B cell (primary cell): ENCODE data around the gene IPCEF1. TPM values are rescaled to one million over a fixed set of nuclear protein-coding genes. Genes with fewer than 3 reads are reported as not detected.

Experiments
- ATAC-seq: fragments of 200-7000 bp; cut with Tn5 transposase; one replicate; pipeline ENCODE4 v1.10.0; 2021; ENCODE audit warnings: low read depth, mild to moderate bottlenecking, moderate number of reproducible peaks, moderate library complexity
- CTCF ChIA-PET: fragments of 350-600 bp; sonication (Branson Sonifier 250); formaldehyde crosslinking; loops from one replicate; lab custom pipeline; 2021; ENCODE audit warnings: antibody characterized with exemption, inconsistent platforms; lab: Charles Lee
- POLR2A ChIA-PET: fragments of 350-600 bp; sonication (Branson Sonifier 250); formaldehyde crosslinking; loops from one replicate; lab custom pipeline; 2021; ENCODE audit warnings: antibody characterized with exemption; lab: Charles Lee
- DNase-seq: peaks from one replicate; pipeline ENCODE4 v3.0.0; 2013
- H2AFZ ChIP-seq: 2 replicates; pipeline ENCODE4 v1.6.1; 2012; ENCODE audit warnings: mild to moderate bottlenecking, low read depth, low read length; ENCODE audit not compliant: insufficient read depth, poor library complexity, severe bottlenecking
- H3K27ac ChIP-seq, 2 donors: 1 replicate in 1 of 2; 2 replicates in 1 of 2; pipeline ENCODE4 v1.5.1; 2012 to 2013; ENCODE audit warnings: low read length in 2 of 2, mild to moderate bottlenecking in 2 of 2, moderate library complexity in 1 of 2
- H3K27me3 ChIP-seq, 4 experiments: fragments of 200-600 bp in 1 of 4; sonication (generic) in 1 of 4; replicated peaks in 1 of 4; 1 replicate in 2 of 4; 2 replicates in 2 of 4; pipeline versions ENCODE4 v1.6.1 to v1.7.0; 2013 to 2016; ENCODE audit warnings: low read length in 3 of 4, mild to moderate bottlenecking in 2 of 4, mixed read lengths in 1 of 4, moderate library complexity in 1 of 4; ENCODE audit not compliant: insufficient read depth in 4 of 4, control insufficient read depth in 3 of 4; ENCODE audit errors: control extremely low read depth in 1 of 4
- H3K36me3 ChIP-seq, 2 experiments: replicated peaks in 1 of 2; 1 replicate in 1 of 2; 2 replicates in 1 of 2; pipeline versions ENCODE4 v1.6.1 to v1.7.1; 2013; ENCODE audit warnings: low read length in 1 of 2; ENCODE audit not compliant: insufficient read depth in 2 of 2, control insufficient read depth in 1 of 2; ENCODE audit errors: control extremely low read depth in 1 of 2, extremely low read depth in 1 of 2
- H3K4me1 ChIP-seq, 2 donors: fragments of 200-600 bp in 1 of 2; sonication (generic) in 1 of 2; 1 replicate in 1 of 2; 2 replicates in 1 of 2; pipeline versions ENCODE4 v1.5.1 to v1.6.1; 2013 to 2017; ENCODE audit warnings: low read length in 2 of 2; ENCODE audit not compliant: control insufficient read depth in 2 of 2, insufficient read depth in 2 of 2
- H3K4me2 ChIP-seq: replicated peaks from 2 replicates; pipeline ENCODE3; 2012; ENCODE audit warnings: mild to moderate bottlenecking, low read depth, low read length; ENCODE audit not compliant: poor library complexity, severe bottlenecking
- H3K4me3 ChIP-seq, 5 experiments: fragments of 200-600 bp in 1 of 5; sonication (generic) in 1 of 5; 1 replicate in 3 of 5; 2 replicates in 2 of 5; pipeline versions ENCODE4 v1.5.1 to v1.7.0; 2011 to 2016; ENCODE audit warnings: low read length in 4 of 5, mild to moderate bottlenecking in 4 of 5, low read depth in 2 of 5, control low read depth in 1 of 5, moderate library complexity in 1 of 5; ENCODE audit not compliant: insufficient read depth in 1 of 5; ENCODE audit errors: control extremely low read depth in 1 of 5, extremely low read depth in 1 of 5
- H3K79me2 ChIP-seq: fragments of 200-600 bp; sonication (generic); one replicate; pipeline ENCODE4 v1.6.0; 2016; ENCODE audit warnings: low read length; ENCODE audit not compliant: control insufficient read depth, insufficient read depth
- H3K9ac ChIP-seq: fragments of 200-600 bp; sonication (generic); 2 replicates; pipeline ENCODE4 v1.6.1; 2017; ENCODE audit warnings: mild to moderate bottlenecking, low read length, moderate library complexity
- H3K9me3 ChIP-seq, 3 donors: one replicate each; pipeline versions ENCODE4 v1.6.1 to v1.7.1; 2013; ENCODE audit warnings: low read length in 2 of 3; ENCODE audit not compliant: control insufficient read depth in 2 of 3, insufficient read depth in 1 of 3; ENCODE audit errors: control extremely low read depth in 1 of 3
- H4K20me1 ChIP-seq: 2 replicates; pipeline ENCODE4 v1.6.0; 2012; ENCODE audit warnings: mild to moderate bottlenecking, low read length; ENCODE audit not compliant: insufficient read depth, control insufficient read depth, poor library complexity, severe bottlenecking
- H3K27ac Mint-ChIP-seq: one replicate; pipeline ENCODE4 v1.8.0; 2021; ENCODE audit warnings: mixed read lengths
- H3K27me3 Mint-ChIP-seq: one replicate; pipeline ENCODE4 v1.8.0; 2021; ENCODE audit warnings: mixed read lengths
- H3K4me1 Mint-ChIP-seq: one replicate; pipeline ENCODE4 v1.8.0; 2021; ENCODE audit warnings: mixed read lengths
- H3K4me3 Mint-ChIP-seq: one replicate; pipeline ENCODE4 v1.8.0; 2021; ENCODE audit warnings: mixed read lengths
- H3K9me3 Mint-ChIP-seq: one replicate; pipeline ENCODE4 v1.8.0; 2022; ENCODE audit warnings: mixed read lengths; ENCODE audit not compliant: insufficient read depth
- EZH2 ChIP-seq: IDR thresholded peaks from 2 replicates; pipeline ENCODE4 v1.6.1; 2012; ENCODE audit warnings: borderline replicate concordance, low read depth, mild to moderate bottlenecking, moderate library complexity, low read length; ENCODE audit not compliant: insufficient read depth, poor library complexity, severe bottlenecking
- WGBS: methylation state at CpG from one replicate; pipeline ENCODE4 v1.1.5; 2013; ENCODE audit warnings: missing lambda C conversion rate; ENCODE audit not compliant: insufficient coverage; 5-methylcytosine and 5-hydroxymethylcytosine counted together
- intact Hi-C: fragments of 100-400 bp; cut with micrococcal nuclease; formaldehyde crosslinking; loops from one replicate; pipeline ENCODE4 v1.10.0; 2022
- polyA plus RNA-seq: library from polyadenylated mRNA; depleted of rRNA; stranded (reverse); fragments of >200 nt; gene quantifications from 2 replicates; pipeline ENCODE4 v1.2.3, GENCODE V29; 2012
- total RNA-seq, 2 donors: library from RNA; stranded (reverse); fragments of 120-200 nt in 1 of 2; gene quantifications; 1 replicate in 1 of 2; 2 replicates in 1 of 2; pipeline versions ENCODE4 v1.2.3 to v1.2.4, GENCODE V29; 2013 to 2022
- TF ChIP-seq, protein P1 (sequence below): fragments of 200-600 bp; IDR thresholded peaks from one replicate; pipeline ENCODE4 v1.8.0; 2022; ENCODE audit warnings: antibody characterized with exemption, mild to moderate bottlenecking

IPCEF1 gene
- total and polyA plus RNA-seq, 2 donors (not counting 1 experiment from before 2014, with no cell fraction given): 0.22 to 0.94 TPM

DNA sequence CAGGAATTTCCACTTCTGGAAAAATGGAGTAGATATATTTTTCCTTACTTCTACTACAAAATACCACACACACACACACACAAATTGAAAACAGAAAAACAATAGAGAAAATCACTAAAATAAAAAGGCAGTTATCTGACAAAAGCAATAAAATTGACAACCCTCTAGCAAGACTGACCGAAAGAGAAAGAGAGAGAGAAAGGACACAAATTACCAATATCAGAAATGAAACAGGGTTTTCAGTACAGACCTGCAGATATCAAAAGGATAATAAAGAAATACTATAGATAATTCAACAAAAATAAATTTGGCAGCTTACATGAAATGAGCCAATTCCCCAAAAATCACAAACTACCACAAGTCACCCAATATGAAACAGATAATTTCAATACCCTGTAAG is 212.8 kb downstream of the IPCEF1 start:
- TF ChIP-seq, protein P1, sequence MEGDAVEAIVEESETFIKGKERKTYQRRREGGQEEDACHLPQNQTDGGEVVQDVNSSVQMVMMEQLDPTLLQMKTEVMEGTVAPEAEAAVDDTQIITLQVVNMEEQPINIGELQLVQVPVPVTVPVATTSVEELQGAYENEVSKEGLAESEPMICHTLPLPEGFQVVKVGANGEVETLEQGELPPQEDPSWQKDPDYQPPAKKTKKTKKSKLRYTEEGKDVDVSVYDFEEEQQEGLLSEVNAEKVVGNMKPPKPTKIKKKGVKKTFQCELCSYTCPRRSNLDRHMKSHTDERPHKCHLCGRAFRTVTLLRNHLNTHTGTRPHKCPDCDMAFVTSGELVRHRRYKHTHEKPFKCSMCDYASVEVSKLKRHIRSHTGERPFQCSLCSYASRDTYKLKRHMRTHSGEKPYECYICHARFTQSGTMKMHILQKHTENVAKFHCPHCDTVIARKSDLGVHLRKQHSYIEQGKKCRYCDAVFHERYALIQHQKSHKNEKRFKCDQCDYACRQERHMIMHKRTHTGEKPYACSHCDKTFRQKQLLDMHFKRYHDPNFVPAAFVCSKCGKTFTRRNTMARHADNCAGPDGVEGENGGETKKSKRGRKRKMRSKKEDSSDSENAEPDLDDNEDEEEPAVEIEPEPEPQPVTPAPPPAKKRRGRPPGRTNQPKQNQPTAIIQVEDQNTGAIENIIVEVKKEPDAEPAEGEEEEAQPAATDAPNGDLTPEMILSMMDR: no peak
- TF ChIP-seq EZH2: no peak
- H3K27me3 ChIP-seq: no peaks in the 10 kb centered on the region
- H3K27me3 Mint-ChIP-seq: peaks cover 5% of the 10 kb centered on the region
- no peak overlapping the region for H2AFZ ChIP-seq
- H3K4me3 Mint-ChIP-seq: no peak overlapping the region
- no peaks in the 10 kb centered on the region for H3K9me3 ChIP-seq
- ChIA-PET CTCF (no interaction called here), POLR2A (no interaction called here)
- no peaks in the 10 kb centered on the region for H4K20me1 ChIP-seq
- H3K27ac Mint-ChIP-seq: no peak overlapping the region
- WGBS: no CpG with 5 or more reads among the region's 1 CpG
- H3K4me3 ChIP-seq: no peak overlapping the region
- no peaks in the 10 kb centered on the region for H3K4me1 ChIP-seq
- ATAC-seq (no peak), DNase-seq (no peak)
- H3K4me2 ChIP-seq: no peak overlapping the region
- no peaks in the 10 kb centered on the region for H3K36me3 ChIP-seq
- H3K27ac ChIP-seq: no peak overlapping the region
- H3K9ac ChIP-seq: no peak overlapping the region
- no peaks in the 10 kb centered on the region for H3K79me2 ChIP-seq
- no peaks in the 10 kb centered on the region for H3K4me1 Mint-ChIP-seq
- H3K9me3 Mint-ChIP-seq: no peaks in the 10 kb centered on the region
- intact Hi-C loops: no loop called here

DNA sequence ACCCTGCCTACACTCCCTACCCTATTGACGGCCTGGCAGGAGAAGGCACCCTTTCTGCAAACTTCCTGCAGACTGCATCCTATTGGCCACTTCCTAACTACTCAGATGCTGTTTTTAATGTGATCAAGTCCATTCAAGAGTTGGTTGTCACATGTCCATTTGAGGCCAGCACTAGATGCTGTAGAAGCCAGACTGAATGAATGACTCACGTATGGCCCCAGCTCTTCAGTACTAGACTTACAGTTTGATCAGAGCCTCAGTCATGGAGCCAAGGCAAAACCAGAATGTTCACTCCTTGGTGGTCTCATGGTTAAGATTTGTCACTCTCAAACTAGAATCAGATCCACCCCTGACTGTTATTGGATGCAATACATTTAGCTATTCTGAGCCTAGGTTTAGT is 215.9 kb downstream of the IPCEF1 start:
- no peak for DNase-seq
- no peak overlapping the region for H3K4me2 ChIP-seq
- no peaks in the 10 kb centered on the region for H3K79me2 ChIP-seq
- H3K4me1 Mint-ChIP-seq: no peaks in the 10 kb centered on the region
- CTCF ChIA-PET: no interaction called here
- H3K4me3 Mint-ChIP-seq: no peak overlapping the region
- H3K4me3 ChIP-seq: no peak overlapping the region
- TF ChIP-seq, protein P1: no peak
- no peak for TF ChIP-seq EZH2
- H2AFZ ChIP-seq: no peak overlapping the region
- intact Hi-C loops: no loop called here
- POLR2A ChIA-PET: no interaction called here
- H3K27me3 ChIP-seq: no peaks in the 10 kb centered on the region
- H3K9ac ChIP-seq: no peak overlapping the region
- no peaks in the 10 kb centered on the region for H3K27me3 Mint-ChIP-seq
- H3K27ac Mint-ChIP-seq: no peak overlapping the region
- ATAC-seq: no peak
- no peaks in the 10 kb centered on the region for H4K20me1 ChIP-seq
- no peaks in the 10 kb centered on the region for H3K36me3 ChIP-seq
- no peaks in the 10 kb centered on the region for H3K9me3 Mint-ChIP-seq
- no peaks in the 10 kb centered on the region for H3K4me1 ChIP-seq
- no peak overlapping the region for H3K27ac ChIP-seq
- WGBS: 86% methylated on average over 2 of the region's 2 CpGs
- H3K9me3 ChIP-seq: no peaks in the 10 kb centered on the region
